AG08396 (cell line): Measurements from ENCODE around the gene MPHOSPH10.
"Not testable (repeated sequence)": the region's sequence is repeated elsewhere in the genome, so short reads cannot be mapped to it uniquely, and the experiment has no call there.

Experiments
- DNase-seq: peaks from one replicate; pipeline ENCODE4 v3.0.0; 2012; ENCODE audit warnings: low spot score, mixed read lengths

MPHOSPH10 gene, protein sequence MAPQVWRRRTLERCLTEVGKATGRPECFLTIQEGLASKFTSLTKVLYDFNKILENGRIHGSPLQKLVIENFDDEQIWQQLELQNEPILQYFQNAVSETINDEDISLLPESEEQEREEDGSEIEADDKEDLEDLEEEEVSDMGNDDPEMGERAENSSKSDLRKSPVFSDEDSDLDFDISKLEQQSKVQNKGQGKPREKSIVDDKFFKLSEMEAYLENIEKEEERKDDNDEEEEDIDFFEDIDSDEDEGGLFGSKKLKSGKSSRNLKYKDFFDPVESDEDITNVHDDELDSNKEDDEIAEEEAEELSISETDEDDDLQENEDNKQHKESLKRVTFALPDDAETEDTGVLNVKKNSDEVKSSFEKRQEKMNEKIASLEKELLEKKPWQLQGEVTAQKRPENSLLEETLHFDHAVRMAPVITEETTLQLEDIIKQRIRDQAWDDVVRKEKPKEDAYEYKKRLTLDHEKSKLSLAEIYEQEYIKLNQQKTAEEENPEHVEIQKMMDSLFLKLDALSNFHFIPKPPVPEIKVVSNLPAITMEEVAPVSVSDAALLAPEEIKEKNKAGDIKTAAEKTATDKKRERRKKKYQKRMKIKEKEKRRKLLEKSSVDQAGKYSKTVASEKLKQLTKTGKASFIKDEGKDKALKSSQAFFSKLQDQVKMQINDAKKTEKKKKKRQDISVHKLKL

DNA sequence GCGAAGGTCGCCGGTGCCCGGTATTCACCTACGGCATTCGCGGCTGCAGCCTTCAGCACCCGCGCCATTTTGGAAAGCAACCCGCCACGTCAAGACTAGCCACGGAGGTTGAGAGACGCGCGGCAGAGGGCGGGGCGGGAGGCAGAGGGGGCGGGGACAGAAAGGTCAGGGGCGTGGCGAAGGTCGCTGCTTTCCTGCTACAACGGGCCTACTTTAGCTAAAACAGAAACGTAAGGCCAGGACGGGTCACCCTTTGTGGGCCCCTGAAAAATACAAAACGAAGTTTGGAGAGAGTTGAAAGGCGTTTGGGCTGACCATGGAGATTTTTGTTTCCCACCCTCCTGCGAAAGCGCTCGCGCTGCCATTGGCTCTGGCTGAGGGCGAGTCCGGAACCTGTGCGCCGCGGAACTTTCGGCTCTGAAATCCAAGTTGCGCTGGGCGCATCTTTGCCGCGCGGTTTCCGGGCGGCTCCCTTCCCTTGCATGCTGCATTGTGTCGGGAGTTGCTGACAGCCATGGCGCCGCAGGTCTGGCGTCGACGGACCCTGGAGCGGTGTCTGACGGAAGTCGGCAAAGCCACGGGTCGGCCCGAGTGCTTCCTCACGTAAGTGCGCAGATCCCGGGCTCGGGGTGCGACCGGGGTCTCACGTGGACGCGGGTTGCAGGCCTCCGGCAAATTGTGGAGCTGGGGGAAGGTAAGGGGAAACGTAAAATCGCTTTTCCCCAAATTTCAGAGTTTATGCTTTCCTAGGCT is at the start of gene MPHOSPH10, which contains the start of gene MCEE:
TSS of gene MPHOSPH10 (plus strand) at position 483 of the 753 bp plus-strand sequence. CDS start at position 515, 32 bp downstream.
TSS of gene MCEE (minus strand) at position 78 of the 753 bp plus-strand sequence. CDS start at position 68, 10 bp downstream.
- DNase-seq = peak; percentile 88

DNA sequence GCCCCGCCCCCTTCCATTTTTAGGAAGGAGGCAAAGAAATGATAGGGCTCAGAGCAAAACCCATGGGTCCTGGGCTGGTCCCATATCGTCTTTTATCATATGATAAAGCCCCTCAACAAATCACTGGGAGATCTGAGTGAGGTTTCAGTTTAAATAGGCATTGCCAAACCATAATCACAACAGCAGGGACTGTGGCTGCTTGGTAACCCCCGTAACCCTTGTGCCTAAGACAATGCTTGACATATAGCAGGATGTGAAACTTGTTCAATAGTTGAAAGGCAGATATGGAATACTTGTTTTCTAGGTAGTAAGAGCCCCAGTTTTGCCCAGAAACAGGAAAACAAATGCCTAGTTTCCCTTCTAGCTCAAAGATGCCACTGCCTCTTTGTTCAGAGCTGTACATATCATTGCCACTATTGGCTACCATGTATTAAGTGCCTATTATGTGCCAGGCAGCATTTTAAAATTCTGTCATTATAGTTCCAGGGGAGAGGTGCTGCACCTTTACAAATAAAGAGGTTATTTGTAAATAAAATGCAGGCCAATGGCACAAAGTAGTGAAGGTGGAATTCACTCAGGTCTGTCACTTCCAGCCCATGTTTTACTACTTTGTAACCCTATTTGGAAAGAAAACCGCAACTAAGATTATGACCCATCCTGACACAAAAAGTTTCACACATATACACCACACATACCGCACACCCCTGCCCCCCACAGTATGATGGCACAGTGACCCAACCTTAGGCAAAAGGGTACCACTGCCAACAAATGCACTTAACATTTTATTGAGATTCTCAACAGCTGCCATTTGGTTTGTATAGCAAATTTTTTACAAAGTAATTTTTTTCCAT is 47.8 kb upstream of the MPHOSPH10 start:
- no peak for DNase-seq

DNA sequence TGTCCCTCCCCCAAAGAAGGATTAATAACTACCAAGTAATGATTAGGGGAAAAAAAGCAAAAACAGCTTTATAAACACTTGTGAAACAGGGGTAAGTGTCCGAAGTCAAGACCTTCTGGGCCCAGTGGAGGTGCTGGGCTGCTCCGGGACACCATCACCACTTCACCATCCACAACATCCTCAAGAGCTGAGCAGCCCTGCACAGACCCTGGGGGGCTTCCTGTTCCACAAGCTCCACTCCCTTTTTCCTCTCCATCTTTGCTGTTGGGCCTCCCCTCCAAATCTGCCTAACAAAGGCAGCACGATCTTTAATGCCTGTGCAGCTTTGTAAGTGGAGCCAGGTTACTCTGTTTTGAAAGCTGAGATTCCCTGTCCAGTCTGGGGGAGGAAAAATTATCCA is 47.1 kb upstream of the MPHOSPH10 start:
- DNase-seq = not testable (repeated sequence)

DNA sequence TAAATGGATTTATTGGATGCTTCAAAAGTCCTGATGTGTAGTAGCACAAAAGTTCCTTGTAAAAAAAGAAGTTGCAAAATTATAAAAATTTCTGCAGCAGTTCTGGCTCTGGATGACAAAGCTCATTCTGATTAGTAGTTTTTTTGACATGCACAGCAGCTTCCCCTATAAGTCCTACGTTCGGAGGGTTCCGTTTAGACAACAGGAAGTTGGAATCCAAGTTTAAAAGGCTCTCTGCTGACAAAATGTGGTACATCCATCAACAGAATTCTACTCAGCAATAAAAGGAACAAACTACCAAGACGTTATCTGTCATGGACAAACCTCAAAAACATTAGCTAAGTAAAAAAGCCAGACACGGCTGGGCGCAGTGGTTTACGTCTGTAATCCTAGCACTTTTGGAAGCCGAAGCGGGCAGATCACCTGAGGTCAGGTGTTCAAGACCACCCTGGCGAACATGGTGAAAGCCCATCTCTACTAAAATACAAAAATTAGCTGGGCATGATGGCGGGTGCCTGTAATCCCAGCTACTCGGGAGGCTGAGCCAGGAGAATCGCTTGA is 46.6 kb upstream of the MPHOSPH10 start:
- DNase-seq = not testable (repeated sequence)

DNA sequence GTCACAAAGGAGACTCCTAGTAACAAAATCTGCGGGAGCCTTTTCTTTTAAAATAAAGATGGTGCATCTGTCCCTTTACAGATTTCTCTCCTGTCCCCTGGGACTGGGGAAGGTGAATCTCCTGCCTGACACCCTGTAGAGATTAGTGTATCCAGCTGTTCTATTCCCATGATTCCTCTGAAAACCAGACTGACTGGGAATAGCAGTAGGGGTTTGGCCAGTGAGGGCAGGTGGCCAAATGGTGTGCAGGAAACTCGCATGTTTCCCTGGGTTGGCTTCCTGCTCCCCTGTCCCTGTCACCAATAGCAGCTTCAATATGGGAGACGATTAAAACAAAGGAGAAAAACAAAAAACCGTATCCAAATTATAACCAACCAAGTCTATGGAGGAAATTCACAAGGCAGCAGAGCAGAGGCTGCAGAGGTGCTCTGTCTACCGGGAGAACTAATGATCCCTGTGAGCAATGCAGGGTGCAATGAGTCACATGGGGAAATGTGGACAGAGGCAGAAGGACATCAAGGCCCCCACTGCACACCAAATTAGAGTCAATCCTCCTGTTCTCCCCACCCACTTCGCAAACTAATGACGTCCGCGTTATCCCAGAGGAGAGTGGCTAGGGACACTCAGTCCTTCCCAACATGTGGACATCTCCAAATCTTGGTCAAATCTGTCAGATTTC is 45.0 kb upstream of the MPHOSPH10 start:
- not testable (repeated sequence) for DNase-seq

DNA sequence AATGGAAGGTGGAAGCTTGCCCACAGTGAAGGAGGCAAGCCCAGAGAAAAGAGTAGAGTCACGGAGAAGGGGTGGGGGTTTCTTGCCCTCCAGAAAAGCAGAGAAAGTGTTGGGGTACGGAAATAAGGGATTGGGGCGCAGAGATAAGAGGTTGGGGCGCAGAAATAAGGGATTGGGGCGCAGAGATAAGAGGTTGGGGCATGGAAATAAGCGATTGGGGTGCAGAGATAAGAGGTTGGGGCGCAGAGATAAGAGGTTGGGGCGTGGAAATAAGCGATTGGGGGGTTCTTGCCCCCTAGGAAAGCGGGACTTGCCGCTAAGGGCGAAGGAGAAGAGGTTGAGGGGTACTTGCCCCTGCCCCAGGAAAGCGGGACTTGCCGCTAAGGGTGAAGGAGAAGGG is 41.0 kb upstream of the MPHOSPH10 start:
- not testable (repeated sequence) for DNase-seq

DNA sequence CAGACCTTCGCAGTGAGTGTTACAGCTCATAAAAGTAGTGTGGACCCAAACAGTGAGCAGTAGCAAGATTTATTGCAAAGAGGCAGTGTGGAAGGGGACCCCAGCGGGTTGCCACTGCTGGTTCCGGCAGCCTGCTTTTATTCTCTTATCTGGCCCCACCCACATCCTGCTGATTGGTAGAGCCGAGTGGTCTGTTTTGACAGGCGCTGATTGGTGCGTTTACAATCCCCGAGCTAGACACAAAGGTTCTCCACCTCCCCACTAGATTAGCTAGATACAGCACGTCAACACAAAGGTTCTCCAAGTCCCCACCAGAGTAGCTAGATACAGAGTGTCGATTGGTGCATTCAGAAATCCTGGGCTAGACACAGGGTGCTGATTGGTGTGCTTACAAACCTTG is 38.6 kb upstream of the MPHOSPH10 start:
- DNase-seq = not testable (repeated sequence)

DNA sequence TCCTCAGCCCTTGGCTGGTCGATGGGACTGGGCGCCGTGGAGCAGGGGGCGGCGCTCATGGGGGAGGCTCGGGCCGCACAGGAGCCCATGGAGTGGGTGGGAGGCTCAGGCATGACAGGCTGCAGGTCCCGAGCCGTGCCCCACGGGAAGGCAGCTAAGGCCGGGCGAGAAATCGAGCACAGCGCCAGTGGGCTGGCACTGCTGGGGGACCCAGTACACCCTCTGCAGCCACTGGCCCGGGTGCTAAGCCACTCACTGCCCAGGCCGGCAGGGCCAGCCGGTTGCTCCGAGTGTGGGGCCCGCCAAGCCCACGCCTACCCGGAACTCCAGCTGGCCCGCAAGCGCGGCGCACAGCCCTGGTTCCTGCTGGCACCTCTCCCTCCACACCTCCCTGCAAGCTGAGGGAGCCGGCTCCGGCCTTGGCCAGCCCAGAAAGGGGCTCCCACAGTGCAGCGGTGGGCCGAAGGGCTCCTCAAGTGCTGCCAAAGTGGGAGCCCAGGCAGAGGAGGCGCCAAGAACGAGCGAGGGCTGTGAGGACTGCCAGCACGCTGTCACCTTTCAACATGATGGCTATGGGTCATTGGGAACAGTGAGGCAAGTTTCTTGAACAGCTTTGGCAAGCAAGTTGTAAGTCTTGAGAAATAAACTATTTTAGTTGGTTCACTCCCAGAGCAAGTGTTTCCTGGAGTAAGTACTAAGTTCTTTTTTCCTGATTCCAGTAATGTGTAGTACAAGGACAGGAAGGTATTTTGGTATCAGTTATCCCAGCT is 37.8 kb upstream of the MPHOSPH10 start:
- DNase-seq = not testable (repeated sequence)

DNA sequence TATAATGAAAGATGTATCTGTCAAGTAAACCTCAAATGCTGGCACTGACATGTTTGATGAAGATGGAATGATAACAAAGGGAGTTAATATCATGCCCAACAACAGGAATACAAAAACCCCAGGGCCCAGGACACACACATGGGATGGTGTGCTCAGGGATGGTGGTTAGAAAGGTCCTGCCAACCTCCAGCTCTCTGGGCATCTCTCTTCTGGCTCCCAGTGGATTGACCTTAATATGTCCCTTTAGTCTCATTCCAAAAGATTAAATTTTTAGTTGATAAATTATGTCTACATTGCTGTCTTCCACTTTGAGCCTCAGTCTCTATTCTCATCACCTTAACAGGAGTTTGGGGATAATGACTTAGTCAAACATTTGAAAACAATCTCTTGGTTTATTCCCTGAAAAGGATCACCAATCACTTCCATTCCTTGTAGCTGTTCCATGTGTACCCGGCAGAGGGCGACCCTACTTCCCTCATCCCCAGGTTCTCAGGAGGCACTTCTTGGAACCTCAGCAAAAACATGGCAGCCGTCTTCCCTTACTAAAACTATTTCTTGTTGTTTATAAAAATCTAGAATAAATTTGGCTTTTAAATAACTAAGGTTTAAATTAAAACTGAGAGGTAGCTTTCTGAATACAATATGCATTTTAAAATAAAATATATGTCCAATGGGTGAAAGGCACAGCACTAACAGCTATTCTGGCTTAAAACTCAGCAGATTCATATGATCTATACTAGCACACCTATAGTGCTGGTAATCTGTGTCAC is 30.1 kb upstream of the MPHOSPH10 start:
- peak; percentile 79 for DNase-seq

DNA sequence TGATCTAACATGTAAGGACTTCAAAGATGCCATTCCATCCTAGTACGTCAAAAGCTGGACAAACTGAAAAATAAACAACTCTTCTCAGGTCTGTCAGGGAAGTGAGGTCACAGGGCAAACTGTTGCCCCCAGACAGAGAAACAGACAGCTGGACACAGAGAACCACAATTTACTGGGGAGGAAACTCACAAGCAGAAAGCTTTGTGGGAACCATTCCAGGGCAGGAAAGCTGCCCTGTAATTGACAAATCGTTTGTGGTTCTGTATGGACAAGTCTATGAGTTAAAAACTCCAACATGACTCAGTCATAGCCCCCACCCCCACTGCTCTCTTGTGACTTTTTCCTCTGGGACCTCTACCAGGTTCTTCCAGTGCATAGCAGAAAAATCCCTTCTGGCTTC is 28.8 kb upstream of the MPHOSPH10 start:
- peak; percentile 42 for DNase-seq

DNA sequence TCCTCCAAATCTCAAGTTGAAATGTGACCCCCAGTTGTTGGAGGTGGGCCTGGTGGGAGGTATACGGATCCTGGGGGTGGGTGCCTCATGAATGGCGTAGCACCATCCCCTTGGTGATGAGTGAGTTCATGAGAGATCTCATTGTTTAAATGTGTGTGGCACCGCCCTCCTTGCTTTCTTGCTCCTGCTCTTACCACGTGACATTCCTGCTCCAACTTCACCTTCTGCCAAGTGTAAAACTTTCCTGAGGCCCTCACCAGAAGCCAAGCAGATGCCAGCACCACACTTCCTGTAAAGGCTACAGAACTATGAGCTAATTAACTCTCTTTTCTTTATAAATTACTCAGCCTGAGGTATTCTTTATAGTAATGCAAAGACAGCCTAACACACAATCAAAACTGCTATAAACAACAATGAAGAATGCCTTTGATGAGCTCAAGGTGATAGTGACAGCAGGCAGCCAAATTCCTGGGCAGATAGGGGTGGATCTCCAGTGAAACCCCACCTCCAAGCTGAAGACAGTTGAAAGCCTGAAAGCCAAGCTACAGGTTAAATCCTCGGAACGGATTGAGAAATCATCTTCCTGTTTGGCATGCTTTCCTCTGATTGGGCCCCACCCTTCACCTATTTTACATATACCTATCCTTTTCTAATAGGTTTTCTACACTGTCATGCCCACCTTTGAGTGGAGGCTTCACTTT is 27.3 kb upstream of the MPHOSPH10 start:
- no peak for DNase-seq

DNA sequence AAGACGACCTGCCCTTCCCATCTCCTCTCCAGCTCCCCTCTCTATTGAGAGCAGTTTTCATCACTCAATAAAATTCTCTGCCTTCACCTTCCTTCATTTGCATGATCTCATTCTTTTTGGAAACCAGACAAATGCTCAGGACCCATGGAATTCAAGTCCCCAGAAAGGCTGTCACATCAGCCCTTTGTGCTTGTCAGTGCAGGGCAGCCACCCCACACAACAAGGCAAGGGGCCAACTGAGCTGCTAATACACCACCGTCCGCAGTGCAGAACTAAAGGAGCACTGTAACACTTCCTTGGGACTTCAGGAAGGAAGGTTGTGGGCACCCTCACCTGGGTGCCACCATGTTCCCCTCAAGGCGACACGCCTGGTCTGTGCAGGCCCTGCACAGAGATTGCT is 26.6 kb upstream of the MPHOSPH10 start:
- no peak for DNase-seq

DNA sequence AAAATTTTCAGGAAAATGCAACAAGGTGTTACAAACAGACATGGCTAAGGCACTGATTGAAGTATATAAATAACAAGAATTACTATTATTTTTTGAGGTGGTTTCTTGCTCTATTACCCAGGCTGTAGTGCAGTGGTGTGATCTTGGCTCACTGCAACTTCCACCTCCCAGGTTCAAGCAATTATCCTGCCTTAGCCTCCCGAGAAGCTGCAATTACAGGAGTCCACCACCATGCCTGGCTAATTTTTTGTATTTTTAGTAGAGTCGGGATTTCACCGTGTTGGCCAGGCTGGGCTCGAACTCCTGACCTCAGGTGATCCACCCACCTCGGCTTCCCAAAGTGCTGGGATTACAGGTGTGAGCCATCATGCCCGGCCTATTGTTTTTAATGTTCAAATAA is 24.0 kb upstream of the MPHOSPH10 start:
- not testable (repeated sequence) for DNase-seq

DNA sequence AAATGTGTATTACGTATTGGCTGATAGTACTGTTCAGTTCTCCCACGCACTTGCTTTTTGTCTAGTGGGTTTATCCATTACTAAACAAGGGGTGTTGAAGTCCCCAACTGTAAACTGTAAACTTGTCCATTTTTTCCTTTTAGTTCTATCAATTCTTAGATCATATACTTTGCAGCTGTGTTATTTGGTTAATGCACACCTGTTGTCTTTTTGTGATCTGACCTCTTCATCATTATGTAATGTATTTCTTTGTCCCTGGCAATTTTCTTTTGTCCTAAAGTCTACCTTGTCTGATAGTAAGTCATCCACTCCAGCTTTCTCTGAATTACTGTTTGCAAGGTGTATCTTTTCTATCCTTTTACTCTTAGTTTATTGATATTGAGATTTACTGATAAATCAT is 22.3 kb upstream of the MPHOSPH10 start:
- DNase-seq = no peak

DNA sequence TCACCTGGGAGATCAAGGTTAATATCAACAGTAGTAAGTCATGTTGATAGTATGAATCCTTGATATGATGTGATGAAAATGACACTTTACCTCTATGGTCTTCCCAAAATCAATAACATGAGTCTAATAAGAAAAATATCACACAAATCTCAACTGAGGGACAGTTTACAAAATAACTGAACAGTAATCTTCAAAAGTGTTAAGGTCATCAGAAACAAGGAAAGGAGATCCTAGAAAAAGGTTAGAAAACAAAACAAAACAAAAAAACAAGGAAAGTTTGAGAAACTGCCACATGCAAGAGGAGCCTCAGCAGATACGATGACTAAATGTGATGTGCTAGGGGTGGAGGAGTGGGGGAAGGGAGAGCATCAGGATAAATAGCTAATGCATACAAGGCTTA is 16.6 kb upstream of the MPHOSPH10 start:
- no peak for DNase-seq

DNA sequence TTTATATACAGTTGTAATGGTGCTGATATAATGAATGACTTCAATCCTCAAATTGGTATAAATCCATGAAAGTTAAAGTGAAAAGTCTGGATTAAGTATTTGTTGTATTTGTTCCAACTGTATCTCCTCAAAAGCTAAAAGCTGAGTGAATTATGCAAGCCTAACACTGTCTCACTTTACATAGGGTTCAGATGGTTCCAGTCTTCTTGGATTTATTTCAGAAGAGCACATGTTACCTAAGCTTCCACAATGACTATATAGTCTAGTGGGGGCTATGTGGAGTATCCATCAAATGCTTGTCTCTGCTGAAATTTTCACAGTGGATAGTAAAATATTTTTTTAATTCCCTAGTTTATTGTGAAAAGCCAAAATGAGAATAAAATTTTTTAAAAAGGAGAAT is 13.4 kb upstream of the MPHOSPH10 start:
- DNase-seq = no peak

DNA sequence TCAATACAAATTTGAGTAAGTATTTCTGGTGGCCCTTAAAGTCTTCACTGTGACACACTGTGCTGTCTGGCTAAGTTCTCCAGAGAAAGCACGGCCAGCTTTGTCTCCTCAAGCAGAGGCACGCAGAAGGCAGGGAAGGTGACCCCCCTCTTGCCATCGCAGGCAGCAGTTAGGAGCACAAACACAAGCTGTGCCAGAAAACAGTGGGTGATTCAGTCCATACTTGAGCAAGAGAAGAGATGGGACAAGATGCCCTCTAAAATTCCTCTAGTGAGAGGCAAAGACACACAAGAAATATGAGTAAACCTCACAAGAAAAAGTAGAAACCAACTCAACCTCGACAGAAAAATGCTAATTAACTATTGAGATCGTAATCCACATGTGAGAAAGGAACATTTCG is 10.2 kb upstream of the MPHOSPH10 start:
- no peak for DNase-seq

DNA sequence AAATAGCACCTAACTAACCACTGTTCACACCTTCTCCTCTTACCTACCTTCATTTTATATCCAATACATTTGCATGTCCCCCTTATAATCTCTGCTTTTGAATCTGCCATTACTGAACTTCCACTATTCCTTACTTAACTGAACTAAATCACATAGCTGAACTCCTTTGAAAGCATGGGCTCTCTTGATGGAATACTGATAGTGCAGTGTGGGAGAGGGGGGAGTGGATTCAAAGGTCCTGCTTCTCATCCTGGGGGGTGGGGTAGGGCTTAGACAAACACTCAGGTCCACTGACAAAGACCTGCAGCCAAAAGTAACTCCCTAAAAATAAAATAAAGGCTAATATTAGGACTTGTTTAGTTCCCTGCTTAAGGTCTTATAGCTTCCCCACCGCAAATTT is 9.0 kb upstream of the MPHOSPH10 start:
- DNase-seq = no peak
